HCT116 (cell line): ENCODE measurements around the gene PGGHG. TPM values are rescaled to one million over a fixed set of nuclear protein-coding genes. Genes with fewer than 3 reads are reported as not detected.

Experiments used
- ATAC-seq: fragments of 200-7000 bp; cut with Tn5 transposase; 2 replicates; pipeline ENCODE4 v1.9.1; 2020; ENCODE audit warnings: mild to moderate bottlenecking, moderate library complexity
- BruUV-seq: library from RNA; stranded (reverse); fragments of 400-500 nt; replicated peaks from 2 replicates; lab custom pipeline; 2021; lab: Mats Ljungman, UMichigan
- CTCF ChIA-PET: fragments of 300-600 bp; sonication (Branson Sonifier 250); formaldehyde crosslinking; loops from one replicate; lab custom pipeline; 2021; ENCODE audit warnings: antibody characterized with exemption; lab: Charles Lee
- POLR2A ChIA-PET: fragments of 300-600, 350-600 bp; sonication (Branson Sonifier 250); formaldehyde crosslinking; loops from one replicate; lab custom pipeline; 2021; ENCODE audit warnings: antibody characterized with exemption; lab: Charles Lee
- RAD21 ChIA-PET, 2 experiments: fragments of 300-600 bp; sonication (Branson Sonifier 250); formaldehyde crosslinking; loops; one replicate each; lab custom pipeline; 2023; ENCODE audit warnings: low total read pairs in 2 of 2; ENCODE audit not compliant: uncharacterized antibody in 2 of 2, unreplicated experiment in 2 of 2, low non-redundant PET in 1 of 2; lab: Charles Lee
- DNase-seq: peaks from one replicate; pipeline ENCODE4 v3.0.0-alpha.2; 2010; ENCODE audit warnings: low read depth, low spot score
- H2AFZ ChIP-seq: fragments of 200-600 bp; shearing (Covaris generic), sonication (generic); 2 replicates; pipeline ENCODE4 v1.6.1; 2017; ENCODE audit warnings: low read depth, mixed run types, mixed read lengths, antibody characterized with exemption, low read length; ENCODE audit not compliant: poor library complexity, severe bottlenecking
- H3K27ac ChIP-seq: 2 replicates; pipeline ENCODE4 v1.5.1; 2012; ENCODE audit warnings: low read depth, low read length
- H3K27me3 ChIP-seq: fragments of 200-600 bp; sonication (generic); 2 replicates; pipeline ENCODE4 v1.6.1; 2016; ENCODE audit warnings: mixed run types, low read length, mixed read lengths; ENCODE audit not compliant: insufficient read depth
- H3K36me3 ChIP-seq, 2 experiments: fragments of 200-500 bp in 1 of 2; fragments of 200-600 bp in 1 of 2; sonication (Bioruptor generic) in 1 of 2; sonication (generic) in 1 of 2; 2 replicates each; pipeline versions ENCODE4 v1.5.1 to v1.6.1; 2014 to 2016; ENCODE audit warnings: low read length in 2 of 2, inconsistent platforms in 1 of 2, mixed read lengths in 1 of 2, mixed run types in 1 of 2; ENCODE audit not compliant: insufficient read depth in 2 of 2, control insufficient read depth in 1 of 2
- H3K4me1 ChIP-seq, 2 experiments: fragments of 200-600 bp in 1 of 2; sonication (generic) in 1 of 2; 2 replicates each; pipeline versions ENCODE4 v1.5.1 to v1.6.1; 2012 to 2017; ENCODE audit warnings: low read length in 2 of 2, inconsistent platforms in 1 of 2, mild to moderate bottlenecking in 1 of 2, mixed read lengths in 1 of 2, mixed run types in 1 of 2, moderate library complexity in 1 of 2; ENCODE audit not compliant: insufficient read depth in 2 of 2, control insufficient read depth in 1 of 2
- H3K4me2 ChIP-seq: fragments of 200-600 bp; sonication (generic); 2 replicates; pipeline ENCODE4 v1.6.1; 2017; ENCODE audit warnings: mixed run types, low read length, mixed read lengths
- H3K4me3 ChIP-seq, 2 experiments: fragments of 200-600 bp in 1 of 2; sonication (generic) in 1 of 2; replicated peaks in 1 of 2; 2 replicates each; pipeline ENCODE4 v1.5.1; 2011 to 2016; ENCODE audit warnings: low read length in 2 of 2, control low read depth in 1 of 2, low read depth in 1 of 2, mild to moderate bottlenecking in 1 of 2, mixed read lengths in 1 of 2, mixed run types in 1 of 2
- H3K79me2 ChIP-seq: fragments of 200-600 bp; sonication (generic); 2 replicates; pipeline ENCODE4 v1.6.1; 2017; ENCODE audit warnings: mild to moderate bottlenecking, mixed run types, low read length, moderate library complexity, mixed read lengths; ENCODE audit not compliant: insufficient read depth
- H3K9ac ChIP-seq: fragments of 200-600 bp; sonication (generic); 2 replicates; pipeline ENCODE4 v1.6.1; 2016; ENCODE audit warnings: low read length, mixed read lengths
- H3K9me2 ChIP-seq: fragments of 200-600 bp; sonication (generic), shearing (Covaris generic); 2 replicates; pipeline ENCODE4 v1.6.1; 2017; ENCODE audit warnings: mixed run types, mild to moderate bottlenecking, moderate library complexity; ENCODE audit not compliant: insufficient read depth
- H3K9me3 ChIP-seq, 2 experiments: fragments of 200-500 bp in 1 of 2; fragments of 200-600 bp in 1 of 2; sonication (Bioruptor generic) in 1 of 2; sonication (generic) in 1 of 2; 2 replicates each; pipeline ENCODE4 v1.6.1; 2014 to 2017; ENCODE audit warnings: low read length in 2 of 2, mixed read lengths in 2 of 2, inconsistent platforms in 1 of 2, low read depth in 1 of 2, mild to moderate bottlenecking in 1 of 2, mixed run types in 1 of 2, moderate library complexity in 1 of 2; ENCODE audit not compliant: control insufficient read depth in 1 of 2, insufficient read depth in 1 of 2
- H4K20me1 ChIP-seq: fragments of 200-600 bp; sonication (generic), shearing (Covaris generic); 2 replicates; pipeline ENCODE4 v1.6.1; 2017; ENCODE audit warnings: mixed run types, mild to moderate bottlenecking, moderate library complexity; ENCODE audit not compliant: insufficient read depth
- CBX3 ChIP-seq: IDR thresholded peaks from 2 replicates; pipeline ENCODE4 v1.6.1; 2012; ENCODE audit warnings: low read depth
- EGR1 ChIP-seq: IDR thresholded peaks from 2 replicates; pipeline ENCODE4 v1.6.1; 2012; ENCODE audit warnings: low read depth
- EZH2 ChIP-seq: fragments of 200-600 bp; sonication (generic); IDR thresholded peaks from 2 replicates; pipeline ENCODE4 v1.6.1; 2017; ENCODE audit warnings: antibody characterized with exemption, mixed run types
- EZH2phosphoT487 ChIP-seq: fragments of 200-600 bp; IDR thresholded peaks from 2 replicates; pipeline ENCODE4 v1.6.1; 2018; ENCODE audit warnings: antibody characterized with exemption, borderline replicate concordance
- JUND ChIP-seq: IDR thresholded peaks from 2 replicates; pipeline ENCODE4 v1.6.1; 2012
- POLR2A ChIP-seq: IDR thresholded peaks from 2 replicates; pipeline ENCODE4 v1.7.0; 2011; ENCODE audit warnings: borderline replicate concordance; ENCODE audit not compliant: insufficient read depth, insufficient read length; ENCODE audit errors: extremely low read depth
- POLR2AphosphoS5 ChIP-seq: IDR thresholded peaks from 2 replicates; pipeline ENCODE4 v1.6.1; 2011; ENCODE audit warnings: mild to moderate bottlenecking, low read depth, low read length, moderate library complexity
- RAD21 ChIP-seq: IDR thresholded peaks from 2 replicates; pipeline ENCODE4 v1.6.1; 2012; ENCODE audit warnings: low read depth, mild to moderate bottlenecking
- SP1 ChIP-seq: IDR thresholded peaks from 2 replicates; pipeline ENCODE4 v1.6.1; 2012; ENCODE audit warnings: low read depth
- SRF ChIP-seq: IDR thresholded peaks from 2 replicates; pipeline ENCODE4 v1.6.1; 2012; ENCODE audit warnings: low read depth
- TCF7L2 ChIP-seq: IDR thresholded peaks from 2 replicates; pipeline ENCODE4 v1.7.0; 2011; ENCODE audit warnings: borderline replicate concordance, inconsistent platforms; ENCODE audit not compliant: insufficient read depth, insufficient read length; ENCODE audit errors: extremely low read depth
- intact Hi-C: fragments of 100-400 bp; cut with micrococcal nuclease; formaldehyde crosslinking; loops from 2 replicates; pipeline ENCODE4 v1.10.0; 2022
- total RNA-seq: library from RNA; stranded (reverse); gene quantifications from one replicate; pipeline ENCODE4 v1.2.1, GENCODE V29; 2021; ENCODE audit not compliant: unreplicated experiment
- TF ChIP-seq, protein P1 (sequence below): IDR thresholded peaks from 2 replicates; pipeline ENCODE4 v1.6.1; 2012
- TF ChIP-seq, protein P2 (sequence below): IDR thresholded peaks from 2 replicates; pipeline ENCODE4 v1.6.1; 2011; ENCODE audit warnings: mild to moderate bottlenecking, low read length, moderate library complexity; ENCODE audit not compliant: insufficient replicate concordance; ENCODE audit errors: extremely low read depth
- TF ChIP-seq, protein P3 (sequence below): IDR thresholded peaks from 2 replicates; pipeline ENCODE4 v1.6.1; 2012; ENCODE audit warnings: low read depth

Gene PGGHG
- total RNA-seq, 1 experiment from 2014 or later, result 57.5 TPM

DNA sequence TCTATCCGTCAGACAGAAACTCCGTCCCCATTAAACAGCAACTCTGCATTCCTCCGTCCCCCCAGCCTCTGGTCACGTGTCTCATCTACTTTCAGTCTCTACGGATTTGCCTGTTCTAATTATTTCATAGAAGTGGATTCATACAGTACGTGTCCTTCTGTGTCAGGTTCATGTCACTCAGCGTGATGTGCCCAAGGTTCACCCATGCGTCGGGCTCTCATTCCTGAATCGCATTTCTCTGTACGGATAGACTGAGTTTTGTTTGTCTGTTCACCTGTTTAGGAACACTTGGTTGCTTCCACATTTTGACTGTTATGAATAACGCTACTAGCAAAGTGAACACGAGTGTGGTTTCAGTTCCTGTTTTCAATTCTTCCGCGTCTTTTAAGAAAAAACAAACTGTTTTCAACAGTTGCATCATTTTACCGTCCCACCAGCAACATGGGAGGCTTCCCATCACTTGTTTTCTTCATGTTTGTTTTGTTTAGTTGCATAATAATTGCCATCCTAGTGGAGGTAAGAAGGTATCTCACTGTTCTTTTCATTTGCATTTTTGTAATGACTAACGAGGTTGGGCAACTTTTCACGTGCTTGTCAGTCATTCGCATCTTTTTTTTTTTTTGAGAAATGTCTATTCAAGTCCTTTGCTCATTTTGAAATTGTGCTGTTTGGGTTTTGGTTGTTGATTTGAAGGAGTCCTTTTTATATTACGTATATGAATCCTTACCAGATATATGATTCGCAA is 19.6 kb upstream of the PGGHG start:
- Histone ChIP-seq H3K27ac (no peak overlapping the region), H3K36me3 (no peaks in the 10 kb centered on the region), H3K79me2 (no peaks in the 10 kb centered on the region), H3K27me3 (no peaks in the 10 kb centered on the region), H3K4me3 (no peak overlapping the region), H3K9me2 (no peaks in the 10 kb centered on the region), H3K9ac (no peak overlapping the region), H4K20me1 (no peaks in the 10 kb centered on the region), H2AFZ (no peak overlapping the region), H3K9me3 (no peaks in the 10 kb centered on the region), H3K4me2 (no peak overlapping the region), H3K4me1 (peaks cover 8 to 12% of the 10 kb centered on the region in 2 experiments)
- ChIA-PET RAD21 (no interaction called here), CTCF (no interaction called here), POLR2A (no interaction called here)
- no peak for ATAC-seq
- BruUV-seq, result no TSS peak
- DNase-seq, result no peak
- TF ChIP-seq TCF7L2 (no peak), RAD21 (no peak), JUND (no peak), EZH2 (no peak), SP1 (no peak), CBX3 (no peak), SRF (no peak), POLR2AphosphoS5 (no peak), EZH2phosphoT487 (no peak), POLR2A (no peak), EGR1 (no peak)
- TF ChIP-seq, protein P1, sequence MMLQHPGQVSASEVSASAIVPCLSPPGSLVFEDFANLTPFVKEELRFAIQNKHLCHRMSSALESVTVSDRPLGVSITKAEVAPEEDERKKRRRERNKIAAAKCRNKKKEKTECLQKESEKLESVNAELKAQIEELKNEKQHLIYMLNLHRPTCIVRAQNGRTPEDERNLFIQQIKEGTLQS, result no peak
- TF ChIP-seq, protein P2, sequence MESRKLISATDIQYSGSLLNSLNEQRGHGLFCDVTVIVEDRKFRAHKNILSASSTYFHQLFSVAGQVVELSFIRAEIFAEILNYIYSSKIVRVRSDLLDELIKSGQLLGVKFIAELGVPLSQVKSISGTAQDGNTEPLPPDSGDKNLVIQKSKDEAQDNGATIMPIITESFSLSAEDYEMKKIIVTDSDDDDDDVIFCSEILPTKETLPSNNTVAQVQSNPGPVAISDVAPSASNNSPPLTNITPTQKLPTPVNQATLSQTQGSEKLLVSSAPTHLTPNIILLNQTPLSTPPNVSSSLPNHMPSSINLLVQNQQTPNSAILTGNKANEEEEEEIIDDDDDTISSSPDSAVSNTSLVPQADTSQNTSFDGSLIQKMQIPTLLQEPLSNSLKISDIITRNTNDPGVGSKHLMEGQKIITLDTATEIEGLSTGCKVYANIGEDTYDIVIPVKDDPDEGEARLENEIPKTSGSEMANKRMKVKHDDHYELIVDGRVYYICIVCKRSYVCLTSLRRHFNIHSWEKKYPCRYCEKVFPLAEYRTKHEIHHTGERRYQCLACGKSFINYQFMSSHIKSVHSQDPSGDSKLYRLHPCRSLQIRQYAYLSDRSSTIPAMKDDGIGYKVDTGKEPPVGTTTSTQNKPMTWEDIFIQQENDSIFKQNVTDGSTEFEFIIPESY, result no peak
- TF ChIP-seq, protein P3, sequence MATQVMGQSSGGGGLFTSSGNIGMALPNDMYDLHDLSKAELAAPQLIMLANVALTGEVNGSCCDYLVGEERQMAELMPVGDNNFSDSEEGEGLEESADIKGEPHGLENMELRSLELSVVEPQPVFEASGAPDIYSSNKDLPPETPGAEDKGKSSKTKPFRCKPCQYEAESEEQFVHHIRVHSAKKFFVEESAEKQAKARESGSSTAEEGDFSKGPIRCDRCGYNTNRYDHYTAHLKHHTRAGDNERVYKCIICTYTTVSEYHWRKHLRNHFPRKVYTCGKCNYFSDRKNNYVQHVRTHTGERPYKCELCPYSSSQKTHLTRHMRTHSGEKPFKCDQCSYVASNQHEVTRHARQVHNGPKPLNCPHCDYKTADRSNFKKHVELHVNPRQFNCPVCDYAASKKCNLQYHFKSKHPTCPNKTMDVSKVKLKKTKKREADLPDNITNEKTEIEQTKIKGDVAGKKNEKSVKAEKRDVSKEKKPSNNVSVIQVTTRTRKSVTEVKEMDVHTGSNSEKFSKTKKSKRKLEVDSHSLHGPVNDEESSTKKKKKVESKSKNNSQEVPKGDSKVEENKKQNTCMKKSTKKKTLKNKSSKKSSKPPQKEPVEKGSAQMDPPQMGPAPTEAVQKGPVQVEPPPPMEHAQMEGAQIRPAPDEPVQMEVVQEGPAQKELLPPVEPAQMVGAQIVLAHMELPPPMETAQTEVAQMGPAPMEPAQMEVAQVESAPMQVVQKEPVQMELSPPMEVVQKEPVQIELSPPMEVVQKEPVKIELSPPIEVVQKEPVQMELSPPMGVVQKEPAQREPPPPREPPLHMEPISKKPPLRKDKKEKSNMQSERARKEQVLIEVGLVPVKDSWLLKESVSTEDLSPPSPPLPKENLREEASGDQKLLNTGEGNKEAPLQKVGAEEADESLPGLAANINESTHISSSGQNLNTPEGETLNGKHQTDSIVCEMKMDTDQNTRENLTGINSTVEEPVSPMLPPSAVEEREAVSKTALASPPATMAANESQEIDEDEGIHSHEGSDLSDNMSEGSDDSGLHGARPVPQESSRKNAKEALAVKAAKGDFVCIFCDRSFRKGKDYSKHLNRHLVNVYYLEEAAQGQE, result no peak
- TF ChIP-seq, all 23 proteins: peak for 0
- intact Hi-C loops, result no loop called here
